Mesenchymal stem cell (in vitro differentiated cells and primary cell): ENCODE data around the gene KCNG4. TPM values are rescaled to one million over a fixed set of nuclear protein-coding genes. Genes with fewer than 3 reads are reported as not detected.

Experiments
- DNase-seq: peaks from one replicate; pipeline ENCODE4 v3.0.0-alpha.2; 2013
- H2AFZ ChIP-seq: one replicate; pipeline ENCODE4 v1.6.1; 2013; ENCODE audit warnings: low read depth, mild to moderate bottlenecking, control low read depth, inconsistent platforms, low read length, moderate library complexity
- H2AK5ac ChIP-seq: 2 replicates; pipeline ENCODE4 v1.6.1; 2013; ENCODE audit warnings: low read length, moderate library complexity, mild to moderate bottlenecking, inconsistent platforms; ENCODE audit not compliant: severe bottlenecking
- H2BK120ac ChIP-seq: one replicate; pipeline ENCODE4 v1.6.1; 2013; ENCODE audit warnings: low read depth, mild to moderate bottlenecking, inconsistent platforms, low read length, moderate library complexity
- H2BK12ac ChIP-seq, 2 experiments: one replicate each; pipeline ENCODE4 v1.6.1; 2013; ENCODE audit warnings: inconsistent platforms in 2 of 2, low read length in 2 of 2, mild to moderate bottlenecking in 2 of 2, moderate library complexity in 2 of 2, control low read depth in 1 of 2
- H2BK15ac ChIP-seq: one replicate; pipeline ENCODE4 v1.6.1; 2013; ENCODE audit warnings: mild to moderate bottlenecking, low read depth, inconsistent platforms; ENCODE audit not compliant: poor library complexity, severe bottlenecking
- H2BK5ac ChIP-seq: 2 replicates; pipeline ENCODE4 v1.6.1; 2013; ENCODE audit warnings: low read depth, mild to moderate bottlenecking, low read length, control low read depth, inconsistent platforms; ENCODE audit not compliant: poor library complexity, severe bottlenecking
- H3K14ac ChIP-seq, 2 experiments: one replicate each; pipeline ENCODE4 v1.6.1; 2013; ENCODE audit warnings: inconsistent platforms in 2 of 2, low read length in 2 of 2, control low read depth in 1 of 2, mild to moderate bottlenecking in 1 of 2, moderate library complexity in 1 of 2
- H3K18ac ChIP-seq, 2 experiments: one replicate each; pipeline ENCODE4 v1.6.1; 2013; ENCODE audit warnings: inconsistent platforms in 2 of 2, low read length in 2 of 2, control low read depth in 1 of 2, low read depth in 1 of 2, mild to moderate bottlenecking in 1 of 2
- H3K23ac ChIP-seq, 2 experiments: one replicate each; pipeline ENCODE4 v1.6.1; 2013; ENCODE audit warnings: inconsistent platforms in 2 of 2, low read length in 2 of 2, mild to moderate bottlenecking in 2 of 2, moderate library complexity in 2 of 2, control low read depth in 1 of 2
- H3K27ac ChIP-seq: 2 replicates; pipeline ENCODE4 v1.5.1; 2013; ENCODE audit warnings: mild to moderate bottlenecking, moderate library complexity, low read length, control low read depth, inconsistent platforms; ENCODE audit not compliant: poor library complexity, severe bottlenecking
- H3K27me3 ChIP-seq, 2 experiments: 2 replicates each; pipeline versions ENCODE4 v1.6.1 to v1.7.0; 2013; ENCODE audit warnings: low read length in 2 of 2, mild to moderate bottlenecking in 2 of 2, moderate library complexity in 2 of 2, control low read depth in 1 of 2, inconsistent platforms in 1 of 2; ENCODE audit not compliant: control insufficient read depth in 1 of 2, insufficient read depth in 1 of 2
- H3K36me3 ChIP-seq, 2 experiments: 2 replicates each; pipeline versions ENCODE4 v1.6.1 to v1.7.0; 2013; ENCODE audit warnings: low read length in 2 of 2, control low read depth in 1 of 2, inconsistent platforms in 1 of 2, low read depth in 1 of 2, mild to moderate bottlenecking in 1 of 2; ENCODE audit not compliant: insufficient read depth in 2 of 2, control insufficient read depth in 1 of 2
- H3K4ac ChIP-seq, 2 experiments: one replicate each; pipeline ENCODE4 v1.6.1; 2013; ENCODE audit warnings: inconsistent platforms in 2 of 2, low read length in 2 of 2, mild to moderate bottlenecking in 2 of 2, moderate library complexity in 2 of 2, control low read depth in 1 of 2, low read depth in 1 of 2
- H3K4me1 ChIP-seq: 2 replicates; pipeline ENCODE4 v1.6.1; 2013; ENCODE audit warnings: low read depth, low read length, control low read depth; ENCODE audit not compliant: control insufficient read depth, insufficient read depth
- H3K4me2 ChIP-seq: 2 replicates; pipeline ENCODE4 v1.6.1; 2013; ENCODE audit warnings: low read length, mild to moderate bottlenecking, inconsistent platforms; ENCODE audit not compliant: poor library complexity, severe bottlenecking
- H3K4me3 ChIP-seq, 2 experiments: 2 replicates each; pipeline versions ENCODE4 v1.5.1 to v1.7.0; 2013; ENCODE audit warnings: low read length in 2 of 2, mild to moderate bottlenecking in 2 of 2, control low read depth in 1 of 2, low read depth in 1 of 2; ENCODE audit not compliant: insufficient read depth in 1 of 2
- H3K79me1 ChIP-seq: replicated peaks from 2 replicates; pipeline ENCODE4 v1.6.1; 2013; ENCODE audit warnings: mild to moderate bottlenecking, control low read depth, low read length, inconsistent platforms; ENCODE audit not compliant: poor library complexity, severe bottlenecking
- H3K9ac ChIP-seq: 2 replicates; pipeline ENCODE4 v1.7.0; 2013; ENCODE audit warnings: mild to moderate bottlenecking, low read length, moderate library complexity
- H3K9me3 ChIP-seq: 2 replicates; pipeline ENCODE4 v1.7.0; 2013; ENCODE audit warnings: mild to moderate bottlenecking, low read length; ENCODE audit not compliant: control insufficient read depth
- H4K8ac ChIP-seq: one replicate; pipeline ENCODE4 v1.6.1; 2013; ENCODE audit warnings: inconsistent platforms, mild to moderate bottlenecking, low read length, moderate library complexity
- H4K91ac ChIP-seq: one replicate; pipeline ENCODE4 v1.6.1; 2013; ENCODE audit warnings: mild to moderate bottlenecking, low read length, inconsistent platforms
- WGBS: methylation state at CpG from one replicate; pipeline ENCODE4 v1.1.7; 2013; ENCODE audit warnings: mixed read lengths; 5-methylcytosine and 5-hydroxymethylcytosine counted together
- polyA plus RNA-seq, 2 experiments: library from polyadenylated mRNA; stranded (reverse); fragments of 200-250 nt; gene quantifications; one replicate each; pipeline ENCODE4 v1.2.3, GENCODE V29; 2013

KCNG4 gene, protein sequence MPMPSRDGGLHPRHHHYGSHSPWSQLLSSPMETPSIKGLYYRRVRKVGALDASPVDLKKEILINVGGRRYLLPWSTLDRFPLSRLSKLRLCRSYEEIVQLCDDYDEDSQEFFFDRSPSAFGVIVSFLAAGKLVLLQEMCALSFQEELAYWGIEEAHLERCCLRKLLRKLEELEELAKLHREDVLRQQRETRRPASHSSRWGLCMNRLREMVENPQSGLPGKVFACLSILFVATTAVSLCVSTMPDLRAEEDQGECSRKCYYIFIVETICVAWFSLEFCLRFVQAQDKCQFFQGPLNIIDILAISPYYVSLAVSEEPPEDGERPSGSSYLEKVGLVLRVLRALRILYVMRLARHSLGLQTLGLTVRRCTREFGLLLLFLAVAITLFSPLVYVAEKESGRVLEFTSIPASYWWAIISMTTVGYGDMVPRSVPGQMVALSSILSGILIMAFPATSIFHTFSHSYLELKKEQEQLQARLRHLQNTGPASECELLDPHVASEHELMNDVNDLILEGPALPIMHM
- polyA plus RNA-seq (2013, experiment 1 of 2): not detected
- not detected for polyA plus RNA-seq (2013, experiment 2 of 2)

DNA sequence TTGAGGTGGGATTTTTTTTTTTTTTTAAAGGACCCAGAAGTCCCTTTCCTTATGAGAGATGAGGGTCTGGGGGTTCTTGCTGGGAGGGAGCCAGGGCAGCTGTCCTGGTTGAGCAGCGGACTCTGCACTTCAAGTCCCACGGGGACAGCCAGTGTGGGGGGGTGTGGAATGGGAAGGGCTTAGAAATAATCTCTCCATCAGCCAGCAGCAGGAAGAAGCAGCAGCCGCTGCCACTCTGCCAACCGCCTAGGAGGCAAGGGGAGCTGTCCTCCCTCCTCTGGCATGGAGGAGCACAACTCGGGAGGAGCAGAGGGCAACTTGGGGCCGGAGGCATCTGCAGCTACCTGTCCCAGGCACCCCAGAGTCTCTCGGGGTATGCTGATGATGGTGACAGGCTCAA is at the start of gene KCNG4:
TSS of gene KCNG4 (minus strand) at position 104 of the 400 bp plus-strand sequence. CDS start 2,527 bp downstream, outside the sequence.
- Histone ChIP-seq H3K4me3 (no peak within 1 kb of the TSS), H3K4ac (no peak within 1 kb of the TSS), H4K8ac (no peak within 1 kb of the TSS), H3K4me1 (no peaks in the 10 kb centered on the region), H3K9ac (no peak within 1 kb of the TSS), H3K14ac (no peak within 1 kb of the TSS), H3K27ac (no peak within 1 kb of the TSS), H2BK5ac (no peak within 1 kb of the TSS), H3K79me1 (no peaks in the 10 kb centered on the region), H3K23ac (no peak within 1 kb of the TSS), H2AK5ac (no peak within 1 kb of the TSS), H4K91ac (no peak within 1 kb of the TSS), H3K27me3 (peaks cover 68 to 83% of the 10 kb centered on the region in 2 experiments), H3K4me2 (no peak within 1 kb of the TSS), H3K18ac (no peak within 1 kb of the TSS), H3K9me3 (peaks cover 15% of the 10 kb centered on the region), H3K36me3 (no peaks in the 10 kb centered on the region), H2AFZ (no peak within 1 kb of the TSS), H2BK12ac (no peak within 1 kb of the TSS), H2BK15ac (no peak within 1 kb of the TSS), H2BK120ac (no peak within 1 kb of the TSS)
- no peak for DNase-seq
- WGBS: 76% methylated on average over 7 of the region's 7 CpGs

DNA sequence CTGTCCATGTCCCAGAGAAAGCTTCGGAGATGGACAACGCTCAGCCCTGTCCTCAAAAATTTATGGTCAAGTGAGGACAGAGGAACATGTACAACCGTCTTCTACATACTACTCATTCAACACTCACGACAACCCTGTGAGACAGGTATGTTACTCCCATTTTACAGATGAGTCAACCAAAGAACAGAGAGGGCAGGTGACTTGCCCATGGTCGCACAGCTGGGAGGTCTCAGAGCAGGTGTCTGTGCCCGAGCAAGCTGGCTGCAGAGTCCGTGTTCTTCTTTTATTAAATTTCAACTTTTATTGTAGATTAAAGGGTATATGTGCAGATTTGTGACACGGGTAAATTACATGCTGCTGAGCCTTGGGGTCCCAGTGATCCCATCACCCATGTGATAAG is 49.1 kb upstream of the KCNG4 start:
- no peaks in the 10 kb centered on the region for H3K9me3 ChIP-seq
- H3K4me3 ChIP-seq: no peak overlapping the region
- H2BK15ac ChIP-seq: no peak overlapping the region
- H4K91ac ChIP-seq: no peak overlapping the region
- no peak overlapping the region for H3K14ac ChIP-seq
- no peak overlapping the region for H2BK120ac ChIP-seq
- no peak overlapping the region for H2AK5ac ChIP-seq
- no peak overlapping the region for H3K4ac ChIP-seq
- H3K4me1 ChIP-seq: peaks cover 20% of the 10 kb centered on the region
- H3K79me1 ChIP-seq: no peaks in the 10 kb centered on the region
- H3K27me3 ChIP-seq: peaks cover 44 to 70% of the 10 kb centered on the region in 2 experiments
- H2BK5ac ChIP-seq: no peak overlapping the region
- no peak overlapping the region for H3K23ac ChIP-seq
- no peak overlapping the region for H3K9ac ChIP-seq
- 78% methylated on average over 7 of the region's 8 CpGs for whole genome bisulfite sequencing
- no peak overlapping the region for H2AFZ ChIP-seq
- no peak for DNase-seq
- H4K8ac ChIP-seq: no peak overlapping the region
- no peak overlapping the region for H3K4me2 ChIP-seq
- H3K27ac ChIP-seq: no peak overlapping the region
- no peaks in the 10 kb centered on the region for H3K36me3 ChIP-seq
- no peak overlapping the region for H2BK12ac ChIP-seq
- no peak overlapping the region for H3K18ac ChIP-seq

DNA sequence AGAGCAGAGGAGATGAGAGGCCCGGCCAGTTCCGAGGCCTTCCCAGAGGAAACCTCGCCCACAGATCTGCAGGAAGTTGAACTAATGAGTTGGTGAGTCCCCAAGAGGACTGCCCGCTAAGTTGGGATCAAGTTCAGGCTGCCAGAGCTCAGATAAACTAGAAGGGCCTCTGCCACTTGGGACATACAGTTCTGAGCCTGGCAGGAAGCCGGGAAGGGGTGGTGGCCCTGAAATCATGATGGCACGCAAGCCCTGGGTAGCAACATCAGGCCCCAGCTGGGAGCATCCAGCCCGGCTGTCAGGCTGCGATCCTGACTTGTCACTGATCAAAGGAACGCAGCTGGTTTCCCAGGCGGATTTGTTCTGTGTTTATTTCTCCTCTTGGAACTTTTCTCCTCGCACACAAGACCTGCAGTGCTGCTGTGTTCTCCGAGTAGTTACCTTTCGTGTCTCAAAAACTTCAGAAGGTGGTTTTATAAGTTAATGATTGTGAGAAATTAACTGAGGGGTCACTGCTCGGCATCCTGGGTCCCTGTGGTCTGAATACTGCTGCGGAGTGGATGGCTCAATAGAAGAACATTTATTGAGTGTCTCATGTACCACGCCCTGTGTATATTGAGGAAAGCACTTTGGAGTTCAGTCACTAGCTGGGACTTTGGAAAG is 46.9 kb upstream of the KCNG4 start:
- Histone ChIP-seq H3K9me3 (no peaks in the 10 kb centered on the region), H3K4ac (no peak overlapping the region), H4K8ac (no peak overlapping the region), H3K36me3 (no peaks in the 10 kb centered on the region), H3K27ac (no peak overlapping the region), H3K9ac (no peak overlapping the region), H3K4me3 (no peak overlapping the region), H2AK5ac (no peak overlapping the region), H2BK120ac (no peak overlapping the region), H3K27me3 (peaks cover 33 to 62% of the 10 kb centered on the region in 2 experiments), H3K14ac (no peak overlapping the region), H2BK15ac (no peak overlapping the region), H2BK12ac (no peak overlapping the region), H3K79me1 (no peaks in the 10 kb centered on the region), H2AFZ (no peak overlapping the region), H2BK5ac (no peak overlapping the region), H3K4me2 (no peak overlapping the region), H3K18ac (no peak overlapping the region), H4K91ac (no peak overlapping the region), H3K4me1 (peaks cover 16% of the 10 kb centered on the region), H3K23ac (no peak overlapping the region)
- peak; percentile 45 for DNase-seq
- WGBS: 68% methylated on average over 16 of the region's 16 CpGs

DNA sequence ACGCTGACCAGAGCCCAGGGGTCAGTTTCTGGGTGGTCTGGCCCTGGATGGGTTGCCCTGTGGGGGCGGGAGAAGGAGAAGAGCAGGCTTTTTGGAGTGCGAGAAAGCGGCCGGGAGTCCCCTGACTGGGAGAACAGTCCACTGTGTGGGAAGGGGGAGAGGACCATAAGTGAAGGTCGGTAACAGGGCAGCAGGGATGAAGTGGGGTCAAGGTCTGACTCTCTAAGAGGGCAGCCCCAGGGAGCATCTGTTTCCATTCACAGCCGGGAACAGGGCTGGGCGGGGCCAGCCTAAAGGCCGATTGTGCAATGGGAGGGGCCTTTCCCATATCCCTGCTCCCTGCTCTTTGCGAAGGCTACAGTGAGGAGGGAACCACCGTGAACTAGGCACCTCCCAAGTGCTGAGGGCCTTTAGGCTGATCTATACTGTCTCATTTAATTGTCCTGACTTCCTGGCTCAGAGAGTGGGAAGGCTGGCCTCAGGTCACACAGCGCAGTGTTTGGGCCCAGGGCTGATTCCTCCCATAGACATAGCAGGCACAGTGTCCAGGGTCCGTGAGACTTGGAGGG is 44.4 kb upstream of the KCNG4 start:
- peaks cover 16% of the 10 kb centered on the region for H3K4me1 ChIP-seq
- no peak overlapping the region for H2AK5ac ChIP-seq
- H4K91ac ChIP-seq: no peak overlapping the region
- H3K27me3 ChIP-seq: peaks cover 41 to 60% of the 10 kb centered on the region in 2 experiments
- no peak overlapping the region for H3K4ac ChIP-seq
- H3K36me3 ChIP-seq: no peaks in the 10 kb centered on the region
- H3K27ac ChIP-seq: no peak overlapping the region
- H4K8ac ChIP-seq: no peak overlapping the region
- no peak overlapping the region for H2AFZ ChIP-seq
- H3K23ac ChIP-seq: no peak overlapping the region
- no peak overlapping the region for H2BK12ac ChIP-seq
- no peak overlapping the region for H2BK5ac ChIP-seq
- H3K79me1 ChIP-seq: no peaks in the 10 kb centered on the region
- no peak overlapping the region for H3K4me3 ChIP-seq
- H2BK15ac ChIP-seq: no peak overlapping the region
- H3K4me2 ChIP-seq: no peak overlapping the region
- 10% methylated on average over 12 of the region's 13 CpGs for WGBS
- H3K14ac ChIP-seq: peak overlapping the region in 1 of 2 experiments; percentile 36
- H3K9me3 ChIP-seq: no peaks in the 10 kb centered on the region
- DNase-seq: peak; percentile 73
- no peak overlapping the region for H2BK120ac ChIP-seq
- H3K18ac ChIP-seq: peak overlapping the region in 1 of 2 experiments; percentile 29
- no peak overlapping the region for H3K9ac ChIP-seq
